Measurements from ENCODE around the gene HSPA8. TPM values are rescaled to one million over a fixed set of nuclear protein-coding genes. Genes with fewer than 3 reads are reported as not detected.

Gene HSPA8
- total RNA-seq, 1 experiment from 2014 or later, result 1,301 TPM

GRCh38 chr11:123035831-123036230, 26.1 kb downstream of the HSPA8 start:
- H3K4me3 ChIP-seq (replicated peaks in 1 of 2; ENCODE audit: low read depth in 1 of 2, low read length in 2 of 2), result no peak overlapping the region
- BruUV-seq (replicated peaks), result no TSS peak
- no peaks in the 10 kb centered on the region for H3K9me3 ChIP-seq (ENCODE audit: control insufficient read depth in 1 of 2, insufficient read depth in 1 of 2, low read depth in 1 of 2, low read length in 2 of 2)
- DNase-seq (ENCODE audit: low read depth, low spot score) (no peak), ATAC-seq (no peak)
- no peaks in the 10 kb centered on the region for H3K79me2 ChIP-seq (ENCODE audit: insufficient read depth, low read length)
- H3K9me2 ChIP-seq (ENCODE audit: insufficient read depth), result no peaks in the 10 kb centered on the region
- ChIA-PET CTCF (interaction anchor here (1.6 kb wide), 1 partner anchor 15 kb away, joined by 4 read pairs; no protein-coding TSS in a partner anchor), RAD21 (ENCODE audit: low non-redundant PET in 1 of 2, low total read pairs in 2 of 2, uncharacterized antibody in 2 of 2, unreplicated experiment in 2 of 2) (no interaction called here), POLR2A (no interaction called here)
- no peaks in the 10 kb centered on the region for H4K20me1 ChIP-seq (ENCODE audit: insufficient read depth)
- no peak for TF ChIP-seq ZFX (IDR thresholded peaks at IDR 0.05)
- no peak for TF ChIP-seq CEBPB (IDR thresholded peaks at IDR 0.05; ENCODE audit: low read depth)
- no peak for TF ChIP-seq TCF7L2 (IDR thresholded peaks at IDR 0.05; ENCODE audit: borderline replicate concordance, extremely low read depth, insufficient read depth, insufficient read length)
- TF ChIP-seq CBX3 (IDR thresholded peaks at IDR 0.05; ENCODE audit: low read depth), result no peak
- no peak for TF ChIP-seq POLR2A (IDR thresholded peaks at IDR 0.05; ENCODE audit: borderline replicate concordance, extremely low read depth, insufficient read depth, insufficient read length)
- no peak for TF ChIP-seq ZBTB33 (IDR thresholded peaks at IDR 0.05; ENCODE audit: extremely low read depth, insufficient replicate concordance, low read length)
- no peak for TF ChIP-seq SRF (IDR thresholded peaks at IDR 0.05; ENCODE audit: low read depth)
- TF ChIP-seq ATF3 (IDR thresholded peaks at IDR 0.05), result no peak
- no peak for TF ChIP-seq RAD21 (IDR thresholded peaks at IDR 0.05; ENCODE audit: low read depth)
- TF ChIP-seq FOSL1 (IDR thresholded peaks at IDR 0.05; ENCODE audit: low read depth), result no peak
- TF ChIP-seq ELF1 (IDR thresholded peaks at IDR 0.05; ENCODE audit: borderline replicate concordance, low read depth), result no peak
- TF ChIP-seq EGR1 (IDR thresholded peaks at IDR 0.05; ENCODE audit: low read depth), result no peak
- no peak for TF ChIP-seq MAX (IDR thresholded peaks at IDR 0.05)
- no peak for TF ChIP-seq CTCF (IDR thresholded peaks at IDR 0.05 in 2 of 3, conservative IDR thresholded peaks at IDR 0.05 in 1 of 3; ENCODE audit: borderline replicate concordance in 1 of 3, insufficient read depth in 1 of 3, low read depth in 2 of 3, low read length in 2 of 3)
- no peaks in the 10 kb centered on the region for H3K4me1 ChIP-seq (ENCODE audit: control insufficient read depth in 1 of 2, insufficient read depth in 2 of 2, low read length in 2 of 2)
- intact Hi-C loops (cut with micrococcal nuclease), result no loop called here
- H3K9ac ChIP-seq (ENCODE audit: low read length), result no peak overlapping the region
- H3K27ac ChIP-seq (ENCODE audit: low read depth, low read length), result no peak overlapping the region
- H2AFZ ChIP-seq (ENCODE audit: low read depth, low read length, poor library complexity, severe bottlenecking), result no peak overlapping the region
- H3K36me3 ChIP-seq (ENCODE audit: control insufficient read depth in 1 of 2, insufficient read depth in 2 of 2, low read length in 2 of 2), result no peaks in the 10 kb centered on the region
- H3K27me3 ChIP-seq (ENCODE audit: insufficient read depth, low read length), result no peaks in the 10 kb centered on the region
- no peak overlapping the region for H3K4me2 ChIP-seq (ENCODE audit: low read length)
